Astrocyte of the spinal cord (primary cell): ENCODE measurements around the gene TEX35.

Experiments used
- DNase-seq: peaks from one replicate; pipeline ENCODE4 v3.0.0; 2011; ENCODE audit warnings: low read depth, low spot score
- H3K4me3 ChIP-seq: 2 replicates; pipeline ENCODE4 v1.5.1; 2011; ENCODE audit warnings: low read depth, mild to moderate bottlenecking, low read length, moderate library complexity
- in situ Hi-C: cut with HindIII; loops from 2 replicates; pipeline ENCODE4 v1.10.0; 2017; ENCODE audit warnings: low sequenced_read_pairs
- TF ChIP-seq, protein P1 (sequence below): IDR thresholded peaks from 2 replicates; pipeline ENCODE4 v1.5.1; 2012; ENCODE audit warnings: low read depth, mild to moderate bottlenecking, low read length, inconsistent platforms

TEX35 gene

DNA sequence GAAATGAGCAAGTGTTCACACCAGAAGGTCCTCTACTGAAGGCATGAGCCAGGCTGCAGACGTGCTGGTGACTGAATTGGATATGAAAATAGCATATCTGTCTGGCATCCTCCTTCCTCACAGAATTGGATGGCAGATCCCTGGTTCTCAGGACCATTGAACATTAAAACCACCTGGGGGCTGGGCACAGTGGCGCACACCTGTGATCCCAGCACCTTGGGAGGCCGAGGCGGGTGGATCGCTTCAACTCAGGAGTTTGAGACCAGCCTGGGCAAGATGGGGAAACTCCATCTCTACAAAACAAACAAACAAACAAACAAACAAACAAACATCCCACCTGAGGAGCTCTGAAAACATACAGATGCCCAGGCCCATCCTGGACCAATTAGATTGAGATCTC is 23.4 kb downstream of the TEX35 start:
- H3K4me3 ChIP-seq, result no peak overlapping the region
- in situ Hi-C loops, result no loop called here
- TF ChIP-seq, protein P1, sequence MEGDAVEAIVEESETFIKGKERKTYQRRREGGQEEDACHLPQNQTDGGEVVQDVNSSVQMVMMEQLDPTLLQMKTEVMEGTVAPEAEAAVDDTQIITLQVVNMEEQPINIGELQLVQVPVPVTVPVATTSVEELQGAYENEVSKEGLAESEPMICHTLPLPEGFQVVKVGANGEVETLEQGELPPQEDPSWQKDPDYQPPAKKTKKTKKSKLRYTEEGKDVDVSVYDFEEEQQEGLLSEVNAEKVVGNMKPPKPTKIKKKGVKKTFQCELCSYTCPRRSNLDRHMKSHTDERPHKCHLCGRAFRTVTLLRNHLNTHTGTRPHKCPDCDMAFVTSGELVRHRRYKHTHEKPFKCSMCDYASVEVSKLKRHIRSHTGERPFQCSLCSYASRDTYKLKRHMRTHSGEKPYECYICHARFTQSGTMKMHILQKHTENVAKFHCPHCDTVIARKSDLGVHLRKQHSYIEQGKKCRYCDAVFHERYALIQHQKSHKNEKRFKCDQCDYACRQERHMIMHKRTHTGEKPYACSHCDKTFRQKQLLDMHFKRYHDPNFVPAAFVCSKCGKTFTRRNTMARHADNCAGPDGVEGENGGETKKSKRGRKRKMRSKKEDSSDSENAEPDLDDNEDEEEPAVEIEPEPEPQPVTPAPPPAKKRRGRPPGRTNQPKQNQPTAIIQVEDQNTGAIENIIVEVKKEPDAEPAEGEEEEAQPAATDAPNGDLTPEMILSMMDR, result no peak

DNA sequence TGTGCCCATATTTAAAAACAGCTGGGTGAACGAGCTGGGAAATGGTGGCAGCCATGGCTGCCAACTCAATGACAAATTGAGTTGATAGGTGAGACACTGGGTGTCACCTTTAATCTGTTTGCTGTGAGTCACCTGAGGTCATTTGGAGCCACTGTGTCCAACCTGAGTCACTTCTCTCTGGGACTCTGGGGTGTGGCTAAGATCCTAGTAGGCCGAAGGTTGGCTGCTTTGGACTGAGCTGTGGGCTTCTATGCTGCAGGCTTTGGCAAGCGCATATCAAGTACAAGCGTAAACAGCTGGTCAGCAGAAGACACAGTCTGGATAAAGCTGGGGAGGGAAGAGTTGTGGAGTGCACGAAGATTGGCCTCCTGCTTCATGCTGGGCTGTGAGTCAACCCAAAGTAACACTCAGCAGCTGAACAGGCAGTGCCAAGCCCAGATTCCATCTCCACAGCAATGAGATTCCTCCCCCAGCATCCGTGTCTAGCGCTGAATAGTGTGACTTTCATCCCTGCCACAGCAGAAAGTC is 24.0 kb downstream of the TEX35 start:
- no peak overlapping the region for H3K4me3 ChIP-seq
- TF ChIP-seq, protein P1, result no peak
- peak; percentile 97 for DNase-seq
- in situ Hi-C loops, result no loop called here

More for the DNA sequence above, 23.4 kb downstream of the TEX35 start:
- no peak for DNase-seq

DNA sequence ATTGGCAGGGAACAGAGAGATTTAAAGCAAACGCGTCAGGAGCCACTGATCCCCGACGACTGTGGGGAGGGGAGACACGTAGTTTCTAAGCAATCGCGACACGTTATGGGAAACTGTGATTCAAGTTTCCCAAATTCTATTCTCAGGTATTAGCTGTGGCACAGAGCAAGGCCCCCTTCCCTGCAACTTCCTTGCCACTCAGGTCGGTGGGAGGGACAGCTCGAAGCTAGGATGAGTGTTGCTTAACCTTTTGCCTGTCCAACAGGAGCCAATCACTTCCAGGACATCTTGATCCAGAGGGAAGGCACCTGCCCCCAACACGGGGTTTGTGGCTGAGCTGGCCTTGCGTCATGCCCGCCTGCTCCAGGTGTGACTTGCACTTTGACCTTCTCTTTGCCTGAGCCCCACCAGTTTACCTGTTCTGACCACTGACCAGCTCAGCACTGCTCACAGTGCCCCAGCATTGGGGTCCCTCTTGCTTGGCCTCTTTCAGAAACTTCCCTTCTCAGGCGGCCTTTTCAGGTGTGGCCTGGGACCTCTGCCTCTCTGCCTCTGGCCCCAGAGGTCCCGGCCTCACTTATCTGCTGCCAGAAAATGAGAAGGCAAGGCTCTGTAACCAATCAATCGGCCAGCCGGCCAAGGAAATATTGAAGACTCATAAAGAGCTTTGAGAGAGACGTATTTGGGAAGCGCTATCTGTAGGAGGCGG is 24.6 kb downstream of the TEX35 start:
- TF ChIP-seq, protein P1, result no peak
- no peak overlapping the region for H3K4me3 ChIP-seq
- in situ Hi-C loops, result no loop called here
- DNase-seq, result no peak

DNA sequence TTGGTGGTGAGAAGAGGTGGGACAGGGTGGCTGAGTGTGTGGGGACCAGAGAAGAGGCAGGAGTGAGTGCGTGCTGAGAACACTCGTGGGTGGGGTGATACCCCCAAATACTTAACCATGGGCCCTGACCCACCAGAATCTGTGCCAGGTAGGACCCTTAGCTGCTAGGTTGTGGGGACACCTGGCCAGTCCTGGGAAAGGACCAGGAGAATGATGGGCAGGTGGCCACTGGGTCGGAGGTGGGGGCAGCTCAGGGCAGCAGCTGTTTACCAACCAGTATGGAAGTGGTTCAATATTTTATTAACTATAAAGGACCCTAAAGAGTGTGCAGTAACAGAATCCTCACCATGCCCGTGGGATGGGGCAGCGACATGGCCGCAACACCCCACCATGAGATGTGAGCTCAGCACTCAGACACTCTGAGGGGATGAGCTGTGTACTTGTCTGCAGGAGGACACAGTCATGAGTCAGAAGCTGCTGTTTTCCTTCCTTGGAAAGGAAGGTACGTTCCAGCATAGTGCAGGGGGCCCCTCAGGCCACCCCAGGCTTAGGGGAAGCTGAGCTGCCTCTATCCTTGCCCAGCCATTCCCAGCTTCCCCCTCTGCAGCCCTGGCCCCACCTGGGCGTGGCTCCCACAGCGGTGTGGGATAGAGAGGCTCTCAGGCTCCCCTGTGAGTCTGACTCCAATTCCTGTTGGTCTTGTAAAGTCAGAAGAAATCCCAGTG is 25.4 kb downstream of the TEX35 start:
- H3K4me3 ChIP-seq, result no peak overlapping the region
- DNase-seq, result peak; percentile 83
- TF ChIP-seq, protein P1, result no peak
- in situ Hi-C loops, result no loop called here

DNA sequence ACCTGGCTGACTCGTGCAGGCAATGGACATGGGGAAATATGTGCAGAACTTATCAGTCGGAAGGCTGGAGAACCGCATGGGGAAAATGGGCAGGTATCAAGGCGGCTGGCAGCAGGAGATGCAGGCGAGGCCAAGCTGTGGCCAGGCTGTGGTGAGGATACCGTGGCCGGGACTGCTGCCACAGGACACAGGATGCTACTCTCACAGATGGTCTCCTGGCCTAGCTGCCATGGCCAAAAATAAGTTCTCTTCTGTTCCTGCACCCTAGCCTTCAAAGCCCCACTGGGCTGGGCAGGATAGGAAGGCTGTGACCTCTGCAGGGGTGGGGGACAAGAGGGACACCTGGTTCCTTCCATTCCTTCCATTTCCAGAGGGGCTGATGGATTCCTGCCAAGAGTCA is 26.4 kb downstream of the TEX35 start:
- DNase-seq, result no peak
- H3K4me3 ChIP-seq, result no peak overlapping the region
- in situ Hi-C loops, result no loop called here
- TF ChIP-seq, protein P1, result no peak

DNA sequence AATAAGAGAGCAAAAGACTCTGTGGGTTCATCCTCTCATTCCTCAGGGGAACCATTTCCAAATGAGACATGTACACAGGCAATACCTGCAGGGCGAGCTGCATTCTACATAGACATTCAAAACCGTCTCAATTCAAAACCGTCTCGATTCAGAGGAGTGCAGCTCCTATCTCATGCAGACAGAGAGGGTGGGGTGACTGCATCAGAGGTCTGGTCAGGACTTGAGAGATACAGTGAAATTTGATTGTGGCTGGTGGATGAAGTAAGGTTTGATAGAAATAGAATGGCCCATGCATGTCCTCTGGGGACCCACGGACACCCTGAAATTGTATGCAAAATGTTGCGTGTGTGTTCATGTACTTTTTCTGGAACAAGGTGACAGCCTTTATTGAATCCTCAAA is 27.3 kb downstream of the TEX35 start:
- H3K4me3 ChIP-seq, result no peak overlapping the region
- DNase-seq, result no peak
- TF ChIP-seq, protein P1, result no peak
- in situ Hi-C loops, result no loop called here
